ENCODE measurements around the gene FER.
"Not testable (repeated sequence)": the region's sequence is repeated elsewhere in the genome, so short reads cannot be mapped to it uniquely, and the experiment has no call there.

Gene FER

GRCh38 chr5:108881133-108881532, 133.4 kb downstream of the FER start:
- DNase-seq (ENCODE audit: low spot score): no peak

- no peak for DNase-seq (ENCODE audit: low spot score)
Observed at GRCh38 chr5:108884736-108885135, 137.0 kb downstream of the FER start.

- no peak for DNase-seq (ENCODE audit: low spot score)
Observed at GRCh38 chr5:108898257-108898656, 150.6 kb downstream of the FER start.

GRCh38 chr5:108898707-108899106, 151.0 kb downstream of the FER start:
- DNase-seq (ENCODE audit: low spot score): no peak

- DNase-seq (ENCODE audit: low spot score): not testable (repeated sequence)
Observed at GRCh38 chr5:108899244-108899643, 151.5 kb downstream of the FER start.

GRCh38 chr5:108900668-108901067, 153.0 kb downstream of the FER start:
- DNase-seq (ENCODE audit: low spot score): no peak

- DNase-seq (ENCODE audit: low spot score): no peak
Observed at GRCh38 chr5:108905805-108906204, 158.1 kb downstream of the FER start.

- no peak for DNase-seq (ENCODE audit: low spot score)
Observed at GRCh38 chr5:108910627-108911026, 162.9 kb downstream of the FER start.

- no peak for DNase-seq (ENCODE audit: low spot score)
Observed at GRCh38 chr5:108911055-108911454, 163.4 kb downstream of the FER start.

GRCh38 chr5:108917596-108917995, 169.9 kb downstream of the FER start:
- DNase-seq (ENCODE audit: low spot score): no peak

- DNase-seq (ENCODE audit: low spot score): no peak
Observed at GRCh38 chr5:108919591-108920326, 172.1 kb downstream of the FER start.

GRCh38 chr5:108924457-108924961, 176.8 kb downstream of the FER start:
- no peak for DNase-seq (ENCODE audit: low spot score)

GRCh38 chr5:108925073-108925472, 177.4 kb downstream of the FER start:
- DNase-seq (ENCODE audit: low spot score): no peak

GRCh38 chr5:108930107-108930506, 182.4 kb downstream of the FER start:
- DNase-seq (ENCODE audit: low spot score): no peak

- DNase-seq (ENCODE audit: low spot score): no peak
Observed at GRCh38 chr5:108935611-108936010, 187.9 kb downstream of the FER start.

- no peak for DNase-seq (ENCODE audit: low spot score)
Observed at GRCh38 chr5:108937221-108937620, 189.5 kb downstream of the FER start.

- no peak for DNase-seq (ENCODE audit: low spot score)
Observed at GRCh38 chr5:108940506-108940905, 192.8 kb downstream of the FER start.

GRCh38 chr5:108941746-108942145, 194.0 kb downstream of the FER start:
- DNase-seq (ENCODE audit: low spot score): no peak

- no peak for DNase-seq (ENCODE audit: low spot score)
Observed at GRCh38 chr5:108942701-108943100, 195.0 kb downstream of the FER start.

GRCh38 chr5:108945094-108945493, 197.4 kb downstream of the FER start:
- peak; percentile 17 for DNase-seq (ENCODE audit: low spot score)

- no peak for DNase-seq (ENCODE audit: low spot score)
Observed at GRCh38 chr5:108946008-108946407, 198.3 kb downstream of the FER start.

- DNase-seq (ENCODE audit: low spot score): no peak
Observed at GRCh38 chr5:108947164-108947563, 199.5 kb downstream of the FER start.

GRCh38 chr5:108950276-108950675, 202.6 kb downstream of the FER start:
- DNase-seq (ENCODE audit: low spot score): no peak

GRCh38 chr5:108953940-108954339, 206.2 kb downstream of the FER start:
- no peak for DNase-seq (ENCODE audit: low spot score)
